GM18870 (cell line): ENCODE results near the gene MDFIC2.

Experiments used
- ATAC-seq: cut with Tn5 transposase; IDR thresholded peaks from one replicate; pipeline ENCODE4 v1.9.1; 2021; ENCODE audit warnings: moderate library complexity; ENCODE audit not compliant: unreplicated experiment

Gene MDFIC2

DNA sequence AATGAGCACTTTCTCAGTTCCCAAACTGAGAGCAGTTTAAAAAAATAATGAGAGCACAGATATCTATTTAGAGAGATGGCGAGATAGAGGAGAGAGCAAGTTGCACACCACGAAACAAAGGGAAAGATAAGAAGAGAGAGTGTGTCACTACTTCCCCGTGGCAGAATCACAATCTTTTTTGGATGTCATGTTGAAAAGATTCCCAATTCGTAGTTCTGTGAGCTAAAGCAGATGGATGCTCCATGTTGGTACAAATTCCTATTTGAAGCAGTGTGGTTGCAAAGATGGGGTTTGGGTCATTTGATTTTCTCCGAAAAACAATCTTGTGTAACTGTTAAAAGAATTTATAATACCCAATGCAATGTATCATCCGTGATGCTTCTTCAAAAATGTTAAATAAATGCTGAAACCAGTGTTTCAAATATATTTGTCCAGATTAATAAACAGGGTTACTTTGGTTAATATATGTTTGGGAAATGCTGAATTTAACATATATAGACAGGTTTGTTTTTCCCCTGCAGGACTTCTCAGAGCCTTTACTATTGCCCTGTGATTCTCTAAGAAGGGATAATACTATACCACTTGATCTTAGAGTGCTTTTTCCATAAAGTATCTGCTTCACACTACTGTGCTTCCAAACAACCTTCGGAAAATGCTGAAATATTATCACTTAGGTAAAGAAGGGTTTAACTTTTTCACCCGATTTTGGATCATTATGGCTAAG, 128.5 kb downstream of the MDFIC2 start:
- ATAC-seq = no peak

DNA sequence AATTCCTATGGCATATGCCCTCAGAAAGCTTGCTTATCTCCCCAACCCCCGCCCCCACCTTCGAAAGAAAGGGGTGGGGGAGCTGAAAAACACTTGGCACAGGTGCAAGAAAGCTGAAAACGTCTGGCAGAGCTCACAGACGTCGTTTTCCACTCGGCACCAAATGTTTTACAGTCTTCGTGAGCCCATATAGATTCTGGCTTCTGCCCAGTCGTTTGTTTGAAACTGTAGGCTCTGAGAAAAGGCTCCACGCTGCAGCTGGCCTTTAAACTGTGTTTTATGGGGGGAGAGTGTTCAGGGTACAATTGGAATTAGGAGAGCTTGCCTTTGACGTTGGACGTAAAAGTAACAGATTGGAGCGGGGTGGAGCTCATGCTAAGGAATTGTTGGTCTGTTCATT, 130.3 kb downstream of the MDFIC2 start:
- no peak for ATAC-seq

DNA sequence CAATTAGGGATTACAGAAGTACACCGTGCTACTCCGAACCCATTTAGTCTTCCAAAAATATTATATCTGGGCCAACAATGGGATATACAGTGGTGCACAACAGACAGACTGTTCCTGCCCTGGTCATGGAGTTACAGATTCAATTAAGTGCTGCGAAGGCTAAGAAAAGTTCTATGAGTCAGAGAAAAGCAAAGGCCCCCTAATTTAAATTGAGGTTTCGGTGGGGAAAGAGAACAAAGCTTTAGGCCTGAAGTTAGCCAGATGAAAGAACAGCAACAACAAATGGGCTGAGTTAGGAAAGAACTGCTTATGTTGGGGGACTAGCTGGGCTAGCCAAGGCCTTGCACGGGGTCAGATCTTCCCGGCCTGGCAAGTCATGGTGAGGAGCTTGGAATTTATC, 131.8 kb downstream of the MDFIC2 start:
- ATAC-seq = no peak

DNA sequence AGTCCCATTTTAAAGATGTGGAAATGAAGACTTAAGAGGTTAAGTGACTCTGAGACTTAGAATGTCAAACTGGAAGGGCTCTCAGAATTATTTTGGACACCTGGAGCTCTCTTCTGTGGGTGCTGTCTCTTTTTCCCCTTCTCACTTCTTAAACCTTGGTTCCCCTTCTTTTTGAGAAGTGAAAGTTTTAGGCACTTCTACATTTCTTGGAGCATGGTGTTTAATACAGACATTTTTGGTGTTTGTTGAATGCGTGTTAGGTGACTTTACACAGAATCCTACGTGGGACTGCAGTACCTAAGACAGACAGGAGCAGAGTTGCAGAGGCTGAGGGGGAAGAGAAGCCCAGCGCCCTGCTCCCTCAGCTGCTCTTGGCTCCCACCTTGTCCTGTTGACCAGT, 133.3 kb downstream of the MDFIC2 start:
- no peak for ATAC-seq

DNA sequence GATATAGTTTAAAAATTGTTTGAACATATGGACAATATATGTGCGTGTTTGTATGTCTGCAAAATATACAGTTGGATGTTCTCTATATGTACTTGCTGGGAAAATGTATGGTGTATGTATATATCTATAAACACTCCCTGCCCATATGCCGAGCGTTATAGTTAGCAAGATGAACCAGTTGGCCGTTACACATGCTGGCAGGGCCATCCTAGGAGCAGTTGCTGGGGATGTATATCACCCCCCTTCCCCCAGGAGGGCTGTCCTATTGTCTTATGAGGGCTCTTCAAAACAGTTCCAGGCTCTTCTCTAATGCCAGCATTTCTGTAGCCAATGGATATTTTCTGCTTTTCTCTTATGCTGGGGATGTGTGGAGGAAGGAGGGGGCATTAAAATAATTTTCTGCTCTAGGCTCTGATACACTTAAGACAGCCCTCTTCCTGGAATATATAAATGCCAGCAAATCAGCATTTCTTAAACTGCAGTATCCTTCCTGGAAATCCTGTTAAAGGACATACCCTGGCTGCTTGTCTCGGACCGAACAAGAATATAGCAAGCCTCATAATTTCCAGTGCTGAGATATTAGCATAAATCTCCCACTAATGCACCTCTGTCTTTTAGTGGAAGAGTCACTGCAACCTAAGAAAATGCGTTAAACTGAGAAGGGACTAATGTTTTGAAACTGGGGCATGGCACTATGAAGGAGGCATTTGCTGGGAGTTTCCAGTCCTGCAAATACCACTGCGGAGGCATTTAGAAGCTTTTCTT, 134.4 kb downstream of the MDFIC2 start:
- ATAC-seq = no peak

DNA sequence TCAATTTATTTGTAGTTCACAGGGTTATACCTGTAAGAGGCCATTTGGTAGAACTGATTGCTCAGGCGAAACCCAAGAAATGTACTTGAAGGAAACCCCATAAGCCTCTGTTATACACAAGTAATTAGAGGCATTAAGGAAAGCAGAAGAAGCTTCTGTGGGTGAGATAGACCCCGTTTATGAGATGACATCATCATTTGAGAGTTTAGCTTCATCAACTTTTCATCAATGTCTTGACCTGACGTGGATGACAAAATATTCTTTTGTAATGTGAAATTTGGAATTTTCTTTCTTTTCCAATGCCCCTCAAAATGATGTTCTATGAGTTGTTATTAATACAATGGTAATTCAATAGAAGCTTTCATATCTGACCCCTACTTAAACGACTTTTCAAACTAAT, 136.2 kb downstream of the MDFIC2 start:
- ATAC-seq = no peak

DNA sequence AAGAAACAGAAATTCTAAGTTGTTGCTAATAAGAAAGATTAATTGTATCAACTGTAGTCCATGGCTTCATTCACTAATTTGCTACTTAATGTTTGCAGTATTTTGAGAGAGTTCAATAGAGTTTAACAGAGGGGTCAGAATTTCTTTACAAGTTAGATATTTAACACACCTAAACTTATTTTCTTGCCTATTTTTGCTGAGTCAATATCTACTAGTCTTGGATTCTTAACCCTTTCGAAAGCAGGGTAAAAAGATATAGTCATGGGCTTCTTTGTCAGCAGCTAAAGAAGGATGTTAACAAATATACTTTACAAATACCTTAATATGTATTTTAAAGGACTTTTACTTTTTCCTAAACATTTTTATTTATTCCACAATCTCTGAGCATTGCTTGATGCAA, 155.6 kb downstream of the MDFIC2 start:
- ATAC-seq = no peak

DNA sequence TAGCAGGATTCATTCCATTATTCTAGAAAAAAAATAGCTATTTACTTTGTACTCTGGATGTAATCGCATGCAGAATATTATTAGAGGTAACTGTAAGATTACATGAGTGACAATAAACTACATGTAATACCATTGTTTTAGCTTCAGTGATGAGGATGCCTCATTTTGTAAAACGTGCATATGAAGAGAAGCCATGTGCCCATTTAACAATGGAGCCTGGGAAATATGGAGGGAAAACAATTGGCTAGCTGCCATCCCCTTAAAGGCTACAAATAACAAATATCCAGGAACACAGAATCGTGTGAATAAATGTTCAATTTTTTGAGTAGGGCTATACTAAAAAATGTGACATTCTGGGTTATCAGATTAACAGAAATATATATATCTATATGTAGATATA, 161.8 kb downstream of the MDFIC2 start:
- no peak for ATAC-seq

DNA sequence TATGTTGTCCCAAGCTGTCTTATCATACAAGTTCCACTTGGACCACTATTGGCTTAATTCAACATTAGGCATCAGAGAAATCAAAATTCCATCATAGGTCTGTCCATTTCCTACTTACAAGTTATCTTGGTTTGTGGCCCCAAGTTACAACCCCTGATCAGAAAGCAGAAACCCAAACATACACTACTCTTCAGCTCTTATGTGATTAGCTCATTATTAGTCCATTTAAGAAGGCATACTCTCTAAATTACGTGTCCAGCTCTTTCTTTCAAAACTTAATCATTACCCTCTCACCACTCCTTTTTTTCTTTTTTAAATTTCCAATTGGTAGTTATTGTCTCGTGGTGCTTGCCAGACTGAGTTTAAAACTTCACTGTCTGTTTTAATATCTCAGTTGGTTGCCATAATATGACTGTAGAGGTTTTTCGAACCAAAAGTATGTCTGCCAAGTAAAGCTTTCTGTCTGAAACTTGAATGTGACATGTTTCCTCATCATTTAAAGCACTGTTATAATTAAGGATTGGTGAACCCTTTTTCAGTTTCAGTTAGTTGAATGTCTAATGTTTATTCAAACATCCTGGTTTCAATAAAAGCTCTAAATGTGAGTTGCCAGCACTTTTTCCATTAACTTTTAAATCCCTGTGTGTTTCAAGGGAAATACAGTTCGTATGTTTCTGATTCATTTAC, 162.6 kb downstream of the MDFIC2 start:
- no peak for ATAC-seq
